HG03097 (cell line): ENCODE measurements around the gene RAB27B.

Experiments
- ATAC-seq: cut with Tn5 transposase; IDR thresholded peaks from one replicate; pipeline ENCODE4 v1.9.1; 2021; ENCODE audit not compliant: unreplicated experiment, low FRiP score

RAB27B gene

DNA sequence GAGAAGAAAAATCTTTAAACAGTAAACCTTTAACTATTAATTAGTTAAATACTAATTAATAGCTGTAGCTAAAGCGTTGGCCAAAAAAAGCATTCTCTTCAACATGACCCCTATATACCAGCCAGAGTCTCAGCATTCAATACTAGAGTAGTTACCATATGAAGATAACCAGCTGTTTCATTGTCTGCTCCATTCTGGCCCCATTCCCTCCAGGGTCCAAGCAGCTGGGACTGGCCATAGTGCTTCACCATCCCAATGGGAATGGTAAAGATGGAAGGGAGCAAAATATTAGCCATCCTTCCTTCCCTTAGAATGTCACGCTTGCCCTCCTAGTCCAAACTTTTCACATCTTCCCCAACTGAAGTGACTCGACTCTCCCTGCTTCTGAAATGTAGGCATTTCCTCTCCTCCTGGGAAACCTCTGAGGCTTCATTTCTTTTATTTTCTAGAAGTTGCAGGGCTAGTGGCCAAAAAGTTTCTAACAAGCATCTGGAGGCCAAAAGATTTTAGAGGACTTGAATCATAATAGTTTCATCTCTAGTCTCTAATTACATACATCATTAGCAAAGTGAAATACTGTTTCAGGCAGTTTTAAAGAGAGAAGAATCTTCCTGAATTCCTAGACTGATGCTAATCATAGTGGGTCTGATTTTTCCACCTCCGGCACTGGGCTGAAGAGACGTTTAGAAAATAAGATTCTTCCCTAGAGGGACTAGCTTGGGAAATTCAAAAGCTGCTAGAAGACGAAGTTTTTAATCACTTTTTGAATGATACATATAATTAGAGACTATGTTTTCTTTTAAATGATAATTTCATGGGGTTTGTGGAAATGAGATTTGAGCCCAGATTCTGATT, 78.3 kb downstream of the RAB27B start:
- no peak for ATAC-seq

DNA sequence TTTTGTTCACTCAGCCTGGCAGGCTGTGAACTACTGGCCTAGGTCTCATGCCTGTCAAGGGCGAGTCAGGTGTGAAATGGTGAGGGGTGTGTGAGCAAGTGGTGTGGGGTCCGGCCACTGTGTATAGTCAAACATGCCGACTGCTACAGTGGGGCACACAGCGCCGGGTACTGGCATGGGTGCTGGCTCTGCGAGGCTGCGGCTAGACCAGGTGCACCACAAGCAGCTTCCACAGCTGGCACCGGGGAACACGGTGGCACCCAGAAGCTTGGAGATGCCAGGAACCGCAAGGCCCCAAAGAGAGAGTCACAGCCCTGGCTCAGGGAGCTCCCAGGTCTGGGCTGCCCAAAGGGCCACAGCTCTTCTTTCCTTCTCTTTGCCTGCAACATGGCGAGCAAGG, 81.3 kb downstream of the RAB27B start:
- no peak for ATAC-seq

GRCh38 chr18:54910161-54910919, 82.1 kb downstream of the RAB27B start:
- ATAC-seq: no peak

DNA sequence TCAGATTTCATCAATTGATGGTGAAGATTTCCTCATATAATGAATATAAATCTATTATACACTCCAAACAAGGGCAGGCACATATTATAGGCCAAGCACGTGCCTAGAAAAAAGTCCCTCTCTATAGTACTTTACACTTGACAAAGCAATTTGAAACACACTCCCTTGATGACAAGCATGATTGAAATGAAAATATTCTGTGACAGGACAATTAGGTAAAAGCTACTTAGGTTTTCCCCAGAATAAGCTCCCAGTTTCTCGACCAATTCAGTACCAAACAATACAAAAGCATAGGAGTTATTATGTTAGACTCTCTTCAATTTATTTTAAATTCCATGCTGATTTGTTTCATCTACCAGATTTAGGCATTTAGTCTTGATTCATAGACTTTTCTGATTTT, 83.3 kb downstream of the RAB27B start:
- ATAC-seq: no peak

DNA sequence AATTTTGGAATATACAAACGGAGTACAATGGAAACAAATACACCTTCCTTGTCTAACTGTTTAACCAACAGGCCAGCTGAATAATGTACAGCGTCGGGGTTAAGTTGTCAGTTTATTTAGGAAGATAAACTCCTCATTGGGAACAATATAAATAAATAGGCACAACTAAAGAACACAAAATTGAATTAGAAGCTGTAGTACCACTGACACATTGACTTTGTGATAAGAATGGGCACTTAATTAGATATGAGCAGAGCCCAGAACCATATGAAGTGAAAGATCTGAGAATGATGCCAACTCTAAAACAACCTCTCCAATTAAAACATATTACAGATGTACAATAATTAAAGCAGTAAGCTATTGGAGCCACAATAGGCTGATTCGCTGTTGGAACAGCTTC, 86.5 kb downstream of the RAB27B start:
- ATAC-seq: no peak

DNA sequence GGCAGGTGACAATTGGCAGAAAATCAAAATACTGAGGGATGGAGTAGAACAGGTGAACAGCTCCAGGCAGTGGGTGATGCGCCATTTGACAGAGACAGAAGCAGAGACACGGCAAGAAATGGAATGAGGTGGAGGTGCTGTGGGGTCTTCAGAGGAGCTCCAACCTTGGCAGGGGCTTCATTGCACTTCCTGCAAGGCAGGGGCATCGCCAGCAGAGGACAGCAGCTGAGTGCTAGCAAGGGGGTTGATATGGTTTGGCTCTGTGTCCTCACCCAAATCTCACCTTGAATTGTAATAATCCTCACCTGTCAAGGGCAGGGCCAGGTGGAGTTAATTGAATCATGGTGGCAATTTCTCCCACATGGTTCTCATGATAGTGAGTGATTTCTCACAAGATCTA, 88.2 kb downstream of the RAB27B start:
- no peak for ATAC-seq

DNA sequence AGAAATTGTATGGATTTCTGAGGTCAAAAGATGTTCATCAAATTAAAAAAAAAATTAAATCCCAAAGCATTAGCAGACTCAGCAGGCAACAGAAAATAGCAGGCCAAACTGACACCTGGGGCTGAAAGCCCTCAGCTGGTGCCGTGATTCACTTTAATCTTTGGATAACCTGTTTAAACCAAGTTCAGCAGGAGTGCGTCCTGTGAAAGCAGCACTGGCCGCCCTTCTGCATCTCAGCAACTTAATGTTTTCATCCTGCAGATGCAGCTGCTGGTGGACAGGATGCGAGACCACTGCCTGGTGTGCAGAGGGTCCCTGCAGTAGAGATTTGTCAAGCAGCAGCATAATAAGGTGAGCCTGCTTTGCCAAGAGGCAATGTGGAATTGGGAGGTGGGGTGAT, 89.8 kb downstream of the RAB27B start:
- no peak for ATAC-seq

DNA sequence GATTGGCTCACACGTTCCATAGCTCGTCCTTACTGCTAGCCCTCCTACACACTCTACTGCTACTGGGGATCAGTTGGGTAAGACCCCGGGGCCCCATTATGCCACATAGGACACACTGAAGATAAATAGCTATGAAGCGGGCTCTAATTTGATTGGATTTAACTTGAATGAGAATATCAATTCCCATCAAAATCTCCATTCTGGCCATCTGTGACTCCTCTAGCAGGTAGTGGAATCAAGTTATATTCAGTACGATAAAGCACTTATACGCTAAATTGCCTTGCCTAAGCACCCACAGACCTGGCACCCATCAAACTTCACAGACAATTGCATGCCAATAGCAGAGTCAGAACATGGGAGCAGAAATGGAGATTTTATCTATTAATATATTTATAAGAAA, 91.1 kb downstream of the RAB27B start:
- ATAC-seq: no peak

GRCh38 chr18:54923339-54923956, 95.2 kb downstream of the RAB27B start:
- no peak for ATAC-seq

DNA sequence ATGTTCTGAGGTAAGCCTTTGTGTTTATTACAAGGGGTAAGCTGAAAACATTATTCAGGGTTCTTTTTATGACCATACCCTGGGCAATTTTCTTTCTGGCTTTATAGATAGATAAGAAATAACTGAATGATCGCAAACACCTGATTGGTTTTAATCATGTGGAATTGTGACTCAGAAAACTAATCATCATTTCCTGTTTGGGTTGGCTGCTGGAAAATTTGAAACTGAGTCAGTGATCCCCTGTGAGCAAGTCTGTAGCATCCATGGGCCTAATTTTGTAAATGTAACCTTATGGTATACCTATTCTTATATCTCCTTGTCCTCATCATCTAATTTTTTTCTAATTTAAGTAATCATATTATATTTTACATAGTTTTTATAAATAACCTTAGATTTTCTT, 96.7 kb downstream of the RAB27B start:
- no peak for ATAC-seq

GRCh38 chr18:54926593-54927325, 98.5 kb downstream of the RAB27B start:
- no peak for ATAC-seq

- no peak for ATAC-seq
Measured at GRCh38 chr18:54928236-54928635, 100.0 kb downstream of the RAB27B start.

GRCh38 chr18:54931152-54931551, 102.9 kb downstream of the RAB27B start:
- ATAC-seq: no peak

DNA sequence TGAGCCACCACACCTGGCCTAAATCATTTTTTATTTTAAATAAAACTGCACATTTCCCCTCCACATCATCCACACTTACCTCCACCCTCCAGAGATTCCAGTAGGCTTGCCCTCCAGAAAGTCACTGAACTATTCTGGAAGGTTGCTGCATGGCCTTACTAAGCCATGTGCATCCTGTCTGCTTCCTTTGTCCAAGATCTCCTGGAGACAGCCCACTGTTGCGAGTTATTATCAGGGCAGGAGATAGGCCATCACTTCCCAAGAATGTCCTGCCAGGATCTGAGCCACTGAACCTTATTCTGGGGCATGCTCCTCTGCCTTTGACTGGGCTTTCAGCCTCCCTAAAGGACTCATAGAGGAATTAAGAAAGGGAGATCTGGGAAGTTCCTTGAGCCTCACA, 104.2 kb downstream of the RAB27B start:
- no peak for ATAC-seq

- ATAC-seq: no peak
Measured at GRCh38 chr18:54938506-54938905, 110.2 kb downstream of the RAB27B start.

GRCh38 chr18:54939361-54939917, 111.2 kb downstream of the RAB27B start:
- no peak for ATAC-seq

GRCh38 chr18:54942144-54942543, 113.9 kb downstream of the RAB27B start:
- ATAC-seq: no peak

DNA sequence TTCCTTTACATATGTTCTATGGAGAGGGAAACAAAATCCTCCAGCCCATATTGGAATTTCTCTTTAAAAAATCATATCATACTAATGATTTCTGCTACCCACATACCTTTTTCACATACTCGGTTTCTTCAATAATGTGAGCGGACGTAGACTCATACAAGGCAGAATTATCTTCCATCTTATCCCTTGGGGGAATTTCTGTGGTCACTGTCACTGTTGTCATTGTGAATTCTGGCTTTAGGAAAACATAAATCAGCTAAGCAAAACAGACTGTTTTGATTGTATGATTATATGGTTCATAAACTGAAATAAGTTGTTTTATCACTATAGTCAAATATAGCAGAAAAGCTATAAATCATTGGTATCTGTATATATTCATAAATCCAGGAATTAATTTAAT, 114.3 kb downstream of the RAB27B start:
- ATAC-seq: no peak
